NOMO-1 treated with DMSO at 0.1 percent for 48 hours (cell line): ENCODE results near the gene TRIM16.
A peak's percentile ranks its signal among the peaks of the same experiment; 100 is the strongest.
"Not testable (repeated sequence)": the region's sequence is repeated elsewhere in the genome, so short reads cannot be mapped to it uniquely, and the experiment has no call there.

Experiments
- DNase-seq: peaks from one replicate; lab custom pipeline; 2025; ENCODE audit not compliant: unreplicated experiment; lab: John Stamatoyannopoulos, UW

Gene TRIM16

DNA sequence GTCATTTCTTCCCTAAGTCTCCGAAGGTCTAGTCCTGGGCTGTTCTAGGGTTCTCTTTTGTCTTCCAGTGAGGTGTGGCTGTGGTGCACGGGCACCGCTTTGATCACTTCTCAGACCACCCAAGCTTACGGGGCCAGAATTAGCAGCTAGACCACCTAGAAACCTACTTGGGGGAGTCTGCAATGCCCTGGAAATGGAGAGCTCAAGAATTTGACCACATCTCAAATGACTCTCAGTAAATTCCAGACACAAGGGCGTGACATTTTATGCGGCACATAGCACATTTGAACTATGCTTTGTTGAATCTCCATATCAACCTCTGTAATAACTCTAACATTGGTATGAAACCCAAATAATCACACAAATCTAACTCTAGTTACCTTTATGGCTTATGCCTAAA is 24.9 kb downstream of the TRIM16 start:
- DNase-seq: no peak

- DNase-seq: no peak
Observed at GRCh38 chr17:15658296-15658695, 25.8 kb downstream of the TRIM16 start.

GRCh38 chr17:15657868-15658267 is 26.2 kb downstream of the TRIM16 start:
- DNase-seq: no peak

DNA sequence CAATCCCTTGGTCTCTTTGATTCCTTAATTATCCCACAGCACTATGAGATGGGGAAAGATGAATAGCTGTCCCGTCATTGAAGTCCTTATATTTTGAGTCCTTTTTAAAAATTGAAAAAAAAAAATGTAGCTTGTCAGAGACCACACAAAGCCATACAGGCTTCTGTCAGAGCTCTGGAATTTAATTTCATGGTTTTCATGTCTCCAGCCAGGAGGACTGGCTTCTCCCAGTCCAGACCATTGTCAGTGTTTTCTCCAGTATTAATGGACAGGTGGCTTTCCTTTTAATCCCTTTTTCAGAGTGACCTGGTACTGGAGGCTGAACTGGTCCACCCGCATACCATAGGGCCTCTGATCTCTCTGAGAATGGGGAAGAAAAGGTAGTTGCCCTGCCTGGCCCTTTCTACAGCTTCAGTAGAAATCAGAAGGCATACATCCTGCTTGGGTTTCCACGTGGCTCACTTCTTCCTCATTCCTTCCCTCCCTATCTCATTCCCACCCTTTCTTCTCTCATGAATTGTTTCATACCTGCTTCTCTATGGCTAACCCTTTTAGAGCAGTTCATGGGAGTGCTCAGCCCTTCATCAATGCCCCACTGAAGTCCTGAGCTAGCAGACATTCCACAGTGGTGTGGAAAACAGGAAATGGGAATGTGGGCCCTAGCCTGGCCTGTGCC is 29.1 kb downstream of the TRIM16 start:
- no peak for DNase-seq

- not testable (repeated sequence) for DNase-seq
Observed at GRCh38 chr17:15654401-15654800, 29.7 kb downstream of the TRIM16 start.

DNA sequence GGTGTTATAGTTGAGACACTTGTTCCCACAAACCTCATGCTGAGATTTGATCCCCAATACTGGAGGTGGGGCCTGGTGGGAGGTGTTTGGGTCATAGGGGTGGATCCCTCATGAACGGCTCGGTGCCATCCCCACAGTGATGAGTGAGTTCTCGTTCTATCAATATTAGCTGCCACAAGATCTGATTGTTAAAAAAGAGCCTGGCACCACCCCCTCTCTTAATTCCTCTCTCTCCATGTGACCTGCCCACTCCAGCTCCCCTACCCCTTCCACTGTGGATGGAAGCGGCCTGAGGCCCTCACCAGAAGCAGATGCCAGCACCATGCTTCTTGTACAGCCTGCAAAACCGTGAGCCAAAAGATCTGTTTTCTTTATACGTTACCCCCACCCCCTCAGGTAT is 31.2 kb downstream of the TRIM16 start:
- no peak for DNase-seq

DNA sequence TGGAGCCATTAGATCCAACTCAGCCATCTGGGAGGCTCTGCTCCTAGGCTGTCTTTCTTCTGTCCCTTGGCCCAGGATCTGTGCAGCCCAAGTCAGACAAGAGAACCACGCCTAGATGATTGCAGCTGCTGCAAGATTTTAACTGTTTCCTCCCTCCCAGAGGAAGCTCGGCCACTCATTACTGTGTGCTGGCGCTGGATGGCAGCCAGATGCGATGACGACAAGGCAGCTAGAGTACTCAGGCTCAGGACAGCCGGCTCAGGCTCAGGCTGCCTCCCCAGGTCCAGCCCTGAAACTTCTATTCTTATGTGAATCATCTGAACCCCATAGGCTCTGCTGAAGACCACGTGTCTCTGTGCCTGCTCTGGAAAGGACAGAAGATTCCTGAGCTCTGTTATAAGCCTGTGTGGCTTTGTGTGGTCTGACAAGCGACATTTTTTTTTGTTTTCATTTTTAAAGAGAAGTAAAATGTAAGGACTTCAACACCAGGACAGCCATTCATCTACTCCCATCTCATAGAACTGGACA is 32.5 kb downstream of the TRIM16 start:
- peak; percentile 98 for DNase-seq

- DNase-seq: no peak
Observed at GRCh38 chr17:15650741-15651582, 33.1 kb downstream of the TRIM16 start.

- no peak for DNase-seq
Observed at GRCh38 chr17:15649861-15650421, 34.2 kb downstream of the TRIM16 start.

GRCh38 chr17:15648386-15648785 is 35.7 kb downstream of the TRIM16 start:
- no peak for DNase-seq

DNA sequence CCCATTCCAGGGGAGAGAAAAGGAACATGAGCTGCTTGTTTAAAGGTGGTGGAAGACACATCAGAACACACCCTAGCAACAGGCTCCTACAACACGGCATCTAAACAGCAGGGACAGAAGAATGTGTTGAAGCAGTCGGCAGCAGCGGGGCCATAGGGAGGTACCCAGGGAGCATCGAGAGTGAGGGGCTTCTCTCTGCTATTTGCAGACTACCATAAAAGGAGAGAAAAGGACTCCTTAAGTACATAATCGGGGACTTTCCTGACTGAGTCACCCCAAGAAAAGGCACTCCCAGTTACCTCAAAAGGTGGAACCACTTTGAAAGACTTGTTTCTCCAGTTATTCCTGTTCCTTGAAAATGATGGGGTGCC is 38.2 kb downstream of the TRIM16 start:
- DNase-seq: not testable (repeated sequence)

DNA sequence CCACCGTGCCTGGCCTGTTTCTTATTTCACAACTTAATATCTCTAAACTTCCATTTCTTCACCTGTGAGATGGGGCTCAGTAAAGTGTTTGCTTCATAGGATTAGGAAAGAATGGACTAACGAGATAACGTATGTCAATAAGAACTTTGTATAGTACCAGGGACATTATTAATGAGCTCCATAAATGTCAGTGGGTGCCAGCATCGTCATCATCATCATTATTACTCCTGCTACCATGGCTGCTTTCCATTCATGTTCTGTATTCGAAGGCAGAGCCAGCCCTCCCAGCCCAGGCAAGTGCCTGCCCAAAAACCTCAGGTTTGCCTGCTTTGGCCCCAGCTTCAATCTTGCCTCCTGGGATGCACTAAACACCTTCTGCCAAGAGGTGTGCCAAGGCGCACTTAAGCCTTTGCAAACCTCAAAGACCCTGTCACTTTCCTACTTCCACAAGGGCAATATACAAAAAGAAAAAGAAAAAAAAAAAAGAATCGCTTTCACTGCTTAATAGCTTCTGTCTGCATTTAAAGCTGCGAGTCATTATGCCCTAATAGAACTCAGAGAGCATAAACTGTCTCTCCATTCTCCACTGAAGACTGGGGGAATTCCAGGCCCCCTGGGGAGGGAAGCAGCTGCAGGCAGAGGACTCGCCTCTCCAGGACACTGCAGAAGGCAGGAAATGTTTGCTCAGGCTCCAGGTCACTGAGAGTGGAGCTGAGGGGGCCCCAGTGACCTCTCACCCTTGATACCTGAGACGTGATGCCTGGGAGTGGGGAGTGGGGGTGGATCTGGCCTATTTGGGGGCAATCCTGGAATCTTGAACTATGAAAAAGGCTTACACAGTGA is 38.8 kb downstream of the TRIM16 start:
- DNase-seq: not testable (repeated sequence)

GRCh38 chr17:15642505-15643251 is 41.4 kb downstream of the TRIM16 start:
- not testable (repeated sequence) for DNase-seq

DNA sequence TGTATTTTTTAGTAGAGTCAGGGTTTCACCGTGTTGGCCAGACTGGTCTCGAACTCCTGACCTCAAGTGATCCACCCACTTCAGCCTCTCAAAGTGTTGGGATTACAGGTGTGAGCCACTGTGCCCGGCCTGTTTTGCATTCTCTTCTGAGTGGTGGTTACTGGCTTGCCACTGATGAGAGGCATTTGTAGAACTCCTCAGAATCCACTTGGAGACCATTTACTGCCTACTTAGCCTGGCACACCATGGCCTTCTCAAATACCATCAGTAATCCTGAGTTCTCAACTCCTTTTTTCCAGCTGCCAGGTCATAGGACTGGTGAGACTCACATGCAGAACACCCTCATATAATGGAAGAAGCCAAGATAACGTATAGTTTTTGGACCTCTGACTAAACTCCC is 42.1 kb downstream of the TRIM16 start:
- DNase-seq: not testable (repeated sequence)

GRCh38 chr17:15630930-15631453 is 53.1 kb downstream of the TRIM16 start:
- not testable (repeated sequence) for DNase-seq

GRCh38 chr17:15629991-15630390 is 54.1 kb downstream of the TRIM16 start:
- not testable (repeated sequence) for DNase-seq

DNA sequence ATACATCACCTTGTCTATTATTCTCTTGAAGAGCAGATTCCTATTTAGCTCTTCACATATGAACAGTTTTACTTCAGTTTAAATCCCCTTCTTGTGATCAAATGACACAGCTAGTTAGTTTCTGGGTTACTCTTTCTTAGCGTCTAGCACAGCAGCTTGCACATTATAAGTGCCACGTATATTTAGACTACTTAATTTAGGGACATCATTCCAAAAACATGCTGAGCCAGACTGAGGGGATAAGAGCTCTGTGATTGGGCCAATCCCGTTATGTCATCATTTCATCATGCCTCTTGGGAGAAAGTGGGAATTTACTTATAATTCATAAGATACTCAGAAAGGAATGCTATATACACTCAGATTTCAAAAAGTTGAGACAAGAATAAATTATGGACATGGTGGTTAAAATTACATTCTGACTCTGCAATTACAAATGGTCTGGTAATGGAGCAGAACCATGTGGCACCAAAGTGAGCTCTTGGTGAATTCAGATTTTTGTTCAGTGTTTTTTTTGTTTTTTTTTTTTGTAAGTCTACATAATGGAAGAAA is 60.4 kb downstream of the TRIM16 start:
- DNase-seq: not testable (repeated sequence)

DNA sequence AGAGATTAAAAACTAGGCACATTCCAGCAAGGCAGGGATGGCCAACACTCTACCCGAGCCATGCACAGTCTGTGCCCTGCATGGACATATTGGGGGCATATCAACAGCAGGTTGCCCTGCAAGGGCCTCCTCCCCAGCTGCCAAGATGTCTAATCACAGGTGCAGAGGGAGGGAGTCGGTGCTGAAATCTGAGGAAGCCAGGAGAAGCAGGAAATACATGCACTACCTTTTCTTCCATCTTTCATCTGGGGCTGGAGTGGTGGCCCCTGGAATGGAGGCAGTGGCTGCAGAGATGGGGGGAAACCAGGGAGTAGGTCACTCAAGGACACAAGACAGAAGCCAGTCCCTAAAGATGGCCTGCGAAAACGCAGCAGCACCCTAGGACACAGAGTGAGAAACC is 60.9 kb downstream of the TRIM16 start:
- not testable (repeated sequence) for DNase-seq

DNA sequence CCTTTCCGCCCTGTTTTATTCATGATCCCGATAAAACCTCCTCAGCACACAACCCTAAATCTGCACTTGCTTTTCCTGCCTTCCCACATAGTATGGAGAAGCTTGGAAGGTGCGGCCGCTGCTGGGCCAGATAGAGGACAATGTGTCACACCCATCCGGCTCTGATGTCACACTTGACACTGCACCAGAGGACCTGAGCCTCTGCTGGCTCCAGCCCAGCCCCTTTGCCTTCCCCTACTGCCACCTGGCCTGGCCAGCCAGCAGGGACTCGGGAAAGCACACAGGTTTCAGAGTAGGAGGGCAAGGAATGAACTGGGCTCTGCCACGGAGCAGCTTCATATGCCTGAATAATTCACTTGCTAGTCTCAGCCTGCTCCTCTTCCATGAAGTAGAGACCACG is 62.0 kb downstream of the TRIM16 start:
- not testable (repeated sequence) for DNase-seq
